ENCODE measurements around the gene PDZD8.

- TF ChIP-seq TAF1 (IDR thresholded peaks at IDR 0.05; ENCODE audit: low read depth, low read length) (no peak), POLR2A (IDR thresholded peaks at IDR 0.05; ENCODE audit: low read depth, low read length) (no peak), PAX5 (IDR thresholded peaks at IDR 0.05; ENCODE audit: insufficient read depth, low read length, severe bottlenecking) (no peak), POLR2AphosphoS5 (IDR thresholded peaks at IDR 0.05; ENCODE audit: low read depth, low read length) (no peak), SPI1 (IDR thresholded peaks at IDR 0.05; ENCODE audit: low read depth, low read length) (no peak), POU2F2 (IDR thresholded peaks at IDR 0.05; ENCODE audit: low read depth, low read length) (no peak)
These were observed 102.8 kb downstream of the PDZD8 start for GRCh38 chr10:117272195-117273076.

Data from GM12891 (cell line).